GM19239 (cell line): ENCODE data around the gene TNFRSF19.
"Not testable (repeated sequence)": the region's sequence is repeated elsewhere in the genome, so short reads cannot be mapped to it uniquely, and the experiment has no call there.

ENCODE experiments used
- DNase-seq: peaks from one replicate; pipeline ENCODE4 v3.0.0; 2011; ENCODE audit warnings: low spot score; ENCODE audit not compliant: insufficient read length
- FAIRE-seq: peaks from 2 replicates; lab custom pipeline; 2011; peaks lifted over from hg19 to GRCh38; lab: Jason Lieb, UNC

The TNFRSF19 gene

DNA sequence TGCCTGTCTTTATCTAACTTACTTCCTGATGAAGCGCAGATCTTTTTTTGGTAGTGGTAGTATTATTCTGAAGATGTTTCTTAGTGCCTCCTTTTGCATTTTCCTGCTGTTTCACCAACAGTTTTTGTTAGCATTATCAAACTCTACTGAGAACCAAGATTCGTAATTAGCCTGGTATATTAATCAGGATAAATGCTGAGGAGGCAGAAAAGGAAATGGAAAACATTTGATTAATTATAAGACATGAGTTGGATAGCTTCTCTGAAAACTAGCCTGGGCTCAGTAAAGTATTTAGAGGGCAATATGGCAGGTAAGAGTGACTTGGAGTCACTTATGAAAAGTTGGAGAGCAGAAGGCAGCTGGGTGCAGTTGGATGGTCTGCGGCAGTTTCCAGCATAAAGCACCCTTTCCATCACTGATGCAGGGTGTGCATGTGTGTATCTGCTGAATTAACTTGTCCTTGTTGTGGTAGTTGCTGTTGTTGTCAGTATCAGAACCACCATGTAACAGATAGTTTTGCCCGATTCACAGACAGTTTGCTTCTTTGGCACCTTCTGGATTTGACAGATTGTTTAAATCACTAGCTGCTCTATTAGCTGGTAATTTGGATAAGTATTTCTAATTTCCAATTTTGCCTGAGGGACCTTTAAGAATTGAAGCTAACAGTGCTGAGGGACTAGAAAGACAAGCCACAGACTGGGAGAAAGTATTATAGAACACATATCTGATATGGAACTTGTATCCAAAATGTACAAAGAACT, 6.9 kb upstream of the TNFRSF19 start:
- DNase-seq (no peak), FAIRE-seq (no peak)

DNA sequence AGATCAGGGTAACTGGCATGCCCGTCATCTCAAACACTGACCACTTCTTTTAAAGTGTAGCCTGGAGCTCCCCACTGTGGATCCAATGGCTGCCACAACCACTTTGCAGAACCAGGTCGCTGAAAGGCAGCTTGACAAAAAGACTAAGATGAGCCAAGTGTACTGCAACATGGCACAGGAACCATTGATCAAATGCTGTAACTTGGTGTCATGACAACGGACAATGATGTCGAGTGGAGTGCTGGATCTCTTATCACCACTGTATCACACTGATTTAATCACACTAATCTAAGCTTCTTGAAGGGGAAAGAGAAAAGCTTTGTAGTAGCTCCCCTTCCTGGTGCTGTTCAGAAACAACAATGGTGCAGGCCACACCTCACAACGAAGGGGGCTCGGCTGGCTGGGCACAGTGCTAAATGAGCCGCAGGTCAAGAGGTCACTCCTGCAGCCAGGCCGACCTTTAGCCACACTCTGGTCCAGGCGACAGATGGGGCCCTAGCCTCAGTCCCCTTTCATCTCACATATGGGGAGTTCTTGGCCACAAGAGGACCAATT, 2.2 kb upstream of the TNFRSF19 start:
- no peak for FAIRE-seq

GRCh38 chr13:23570921-23571315, 706 bp downstream of the TNFRSF19 start:
- no peak for FAIRE-seq
- DNase-seq = no peak

More for the DNA sequence above, 2.2 kb upstream of the TNFRSF19 start:
- DNase-seq = no peak

- no peak for DNase-seq
- FAIRE-seq = no peak
Measured at GRCh38 chr13:23571431-23571830, 1.2 kb downstream of the TNFRSF19 start.

GRCh38 chr13:23572836-23573235, 2.6 kb downstream of the TNFRSF19 start:
- DNase-seq (no peak), FAIRE-seq (no peak)

DNA sequence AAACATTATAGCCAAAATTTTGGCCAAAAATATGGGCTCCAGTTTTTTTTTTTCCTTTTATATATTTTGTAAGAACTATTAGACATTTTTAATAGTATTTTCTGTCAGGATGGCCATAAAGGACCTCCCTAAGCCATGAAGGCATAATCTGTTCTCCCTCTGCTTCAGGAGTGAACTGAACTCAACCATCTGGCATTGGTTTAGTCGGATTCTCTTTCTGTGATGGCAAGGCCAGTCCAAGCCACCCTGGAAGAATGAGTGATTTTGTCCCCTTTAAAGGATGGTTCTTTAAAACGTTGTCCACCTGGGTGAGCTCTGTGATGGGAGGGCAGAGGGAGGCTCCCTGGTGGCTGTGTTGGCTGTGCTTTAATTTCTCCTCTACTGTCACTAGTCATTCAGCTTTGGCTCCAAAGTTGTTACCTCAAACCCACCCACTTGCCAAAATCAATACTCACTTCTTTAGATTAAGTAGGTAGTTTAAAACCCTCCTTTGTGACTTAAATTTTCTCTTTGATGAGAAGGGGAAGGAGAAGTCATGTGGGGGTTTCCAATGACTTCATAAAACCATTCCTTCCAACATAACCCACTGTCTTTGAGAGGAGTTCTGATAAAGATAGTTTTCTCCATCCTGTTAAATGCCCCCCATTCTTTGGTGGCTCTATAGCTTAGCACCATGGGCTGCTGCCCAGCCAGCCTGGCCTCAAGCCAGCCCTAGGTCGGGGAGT, 4.4 kb downstream of the TNFRSF19 start:
- no peak for DNase-seq
- FAIRE-seq = no peak

DNA sequence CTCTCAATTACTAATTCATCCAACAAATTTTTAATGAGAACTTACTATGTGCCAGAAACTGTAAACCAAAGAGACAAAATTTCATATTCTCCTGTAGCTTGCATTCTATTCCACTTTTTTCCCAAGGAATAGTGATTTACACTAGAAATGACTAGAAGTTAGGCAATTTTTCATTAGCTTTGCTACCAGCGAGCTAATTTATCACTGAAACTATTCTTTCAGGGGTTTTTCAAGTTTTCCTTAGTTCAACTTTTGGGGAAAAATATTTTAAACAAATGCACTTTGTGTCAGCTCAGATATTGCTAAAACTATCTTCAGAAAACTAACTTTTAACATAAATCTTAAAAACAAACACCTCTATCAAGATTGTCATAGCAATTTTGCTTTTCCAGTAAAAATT, 5.4 kb downstream of the TNFRSF19 start:
- DNase-seq = no peak
- FAIRE-seq = no peak

GRCh38 chr13:23578411-23579071, 8.3 kb downstream of the TNFRSF19 start:
- FAIRE-seq = peak; percentile 18
- peak; percentile 53 for DNase-seq

DNA sequence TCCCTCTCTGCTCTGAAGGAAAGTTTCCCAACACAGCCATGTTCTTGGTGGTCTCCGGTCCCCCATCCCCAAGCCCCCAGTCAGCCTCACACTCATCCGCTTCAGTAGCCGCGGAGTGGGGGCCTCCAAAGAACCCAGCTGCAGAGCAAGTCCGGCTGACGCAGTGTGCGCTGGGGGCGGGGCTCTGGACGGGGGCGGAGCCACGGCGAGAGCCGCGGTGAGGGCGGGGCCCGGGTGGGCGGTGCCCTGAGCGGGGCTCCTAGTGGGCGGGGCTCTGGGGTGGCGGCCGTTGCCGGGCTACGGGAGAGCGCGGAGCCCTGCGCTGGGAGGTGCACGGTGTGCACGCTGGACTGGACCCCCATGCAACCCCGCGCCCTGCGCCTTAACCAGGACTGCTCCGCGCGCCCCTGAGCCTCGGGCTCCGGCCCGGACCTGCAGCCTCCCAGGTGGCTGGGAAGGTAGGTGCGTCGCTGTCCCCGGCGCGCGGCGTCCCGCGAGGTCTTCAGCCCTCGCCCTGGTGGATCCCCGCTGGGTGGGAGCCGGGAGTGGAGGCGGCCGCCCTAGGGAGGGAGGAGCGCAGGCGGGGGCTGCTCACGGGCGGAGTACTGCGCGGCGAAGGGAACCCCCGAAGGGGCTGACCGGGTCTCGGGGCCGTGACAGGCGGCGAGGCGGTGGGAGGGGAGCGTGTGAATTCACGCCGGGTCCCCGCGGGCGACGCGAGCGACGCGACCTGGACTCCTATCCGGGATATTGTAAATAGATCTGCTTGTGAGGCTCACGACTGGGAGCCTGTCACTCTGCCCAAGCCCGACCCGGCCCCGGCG, 9.1 kb downstream of the TNFRSF19 start:
- DNase-seq = peak; percentile 74
- peak; percentile 82 for FAIRE-seq

DNA sequence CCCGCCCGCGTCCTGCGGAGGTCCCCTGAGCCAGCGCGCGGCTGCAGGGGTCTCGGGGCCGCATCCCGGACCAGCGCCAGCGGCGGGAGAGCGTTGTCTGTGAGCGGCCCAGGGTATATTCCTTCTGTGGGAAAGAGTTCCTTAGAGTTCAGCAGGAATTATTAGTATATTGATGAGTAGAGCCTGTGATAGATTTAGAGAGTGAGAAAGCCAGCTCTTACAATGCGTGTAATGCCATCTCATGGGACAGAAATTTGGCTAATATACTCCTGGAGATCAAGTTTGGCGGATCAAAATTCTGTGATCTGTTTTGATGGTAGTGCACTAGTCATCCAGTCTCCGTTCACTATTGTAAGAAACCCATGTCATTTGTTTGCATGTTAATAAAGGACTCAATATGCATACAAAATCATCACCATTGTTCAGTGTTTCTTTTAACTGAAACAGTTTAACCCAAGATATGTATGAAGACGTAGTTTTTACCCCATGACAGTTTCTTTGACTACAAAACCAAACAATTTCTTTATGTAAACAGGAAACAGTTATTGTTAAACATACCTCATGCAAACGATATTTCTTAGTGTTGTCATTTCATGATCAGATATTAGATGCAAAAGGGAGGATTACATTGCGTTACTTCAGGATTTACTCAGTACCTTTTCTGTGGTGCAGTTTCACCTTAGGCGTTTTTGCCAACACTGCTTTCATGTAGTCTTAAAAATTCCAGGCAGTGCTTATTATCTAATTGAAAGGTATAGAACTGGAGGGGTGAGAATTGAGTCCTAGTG, 9.9 kb downstream of the TNFRSF19 start:
- no peak for FAIRE-seq
- no peak for DNase-seq

- DNase-seq = no peak
- no peak for FAIRE-seq
Measured at GRCh38 chr13:23580684-23581060, 10.5 kb downstream of the TNFRSF19 start.

- FAIRE-seq (no peak), DNase-seq (no peak)
Measured at GRCh38 chr13:23583491-23583890, 13.3 kb downstream of the TNFRSF19 start.

DNA sequence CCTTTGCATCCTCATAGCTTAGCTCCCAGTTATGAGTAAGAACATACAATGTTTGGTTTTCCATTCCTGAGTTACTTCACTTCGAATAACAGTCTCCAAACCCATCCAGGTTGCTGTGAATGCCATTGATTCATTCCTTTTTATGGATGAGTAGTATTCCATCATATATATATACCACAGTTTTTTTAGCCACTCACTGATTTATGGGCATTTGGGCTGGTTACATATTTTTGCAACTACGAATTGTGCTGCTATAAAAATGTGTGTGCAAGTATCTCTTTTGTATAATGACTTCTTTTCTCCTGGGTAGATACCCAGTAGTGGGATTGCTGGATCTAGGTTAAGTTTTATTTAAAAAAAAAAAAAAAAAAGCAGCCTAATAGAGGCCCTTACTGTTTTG, 14.1 kb downstream of the TNFRSF19 start:
- FAIRE-seq (no peak), DNase-seq (no peak)

- no peak for FAIRE-seq
- DNase-seq = no peak
Measured at GRCh38 chr13:23586336-23586735, 16.1 kb downstream of the TNFRSF19 start.

DNA sequence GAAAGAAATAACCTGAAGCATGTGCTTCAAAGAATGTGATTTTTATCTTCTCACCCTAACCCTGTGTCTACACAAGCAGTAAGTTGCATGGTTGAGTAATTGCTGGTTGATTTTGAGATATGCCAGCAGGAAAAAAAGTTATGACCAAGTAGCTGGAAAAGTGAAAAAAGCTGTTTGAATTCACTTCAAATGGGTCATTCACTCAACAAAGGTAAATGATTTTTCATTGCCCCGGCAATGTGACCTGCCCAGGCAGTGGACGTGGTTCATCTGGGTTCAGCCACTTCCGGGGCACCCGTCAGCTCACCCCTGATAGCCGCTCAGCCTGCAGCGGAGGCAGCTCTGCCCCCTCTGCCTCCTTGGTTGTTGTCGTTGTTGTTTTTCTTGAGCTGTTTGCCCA, 18.5 kb downstream of the TNFRSF19 start:
- no peak for FAIRE-seq

DNA sequence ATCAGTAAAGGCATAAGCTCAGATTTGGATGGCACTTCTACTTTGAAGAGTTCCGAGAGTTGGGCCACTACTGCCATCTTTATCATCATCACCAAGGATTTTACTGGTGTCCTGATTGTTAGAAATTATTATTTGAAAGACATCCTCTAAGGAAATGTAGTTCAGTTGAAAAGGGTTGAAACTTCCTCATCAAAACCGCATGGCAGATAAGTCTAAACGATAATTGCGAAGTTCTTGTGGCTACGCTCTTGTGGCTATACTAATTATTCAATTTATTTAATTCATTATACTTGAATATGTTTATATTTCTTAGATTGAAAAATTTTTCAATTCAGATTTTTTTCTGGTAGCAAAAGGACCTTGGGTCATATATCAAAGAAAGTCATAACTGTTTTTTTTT, 22.4 kb downstream of the TNFRSF19 start:
- no peak for FAIRE-seq
- no peak for DNase-seq

More for the DNA sequence above, 18.5 kb downstream of the TNFRSF19 start:
- no peak for DNase-seq

DNA sequence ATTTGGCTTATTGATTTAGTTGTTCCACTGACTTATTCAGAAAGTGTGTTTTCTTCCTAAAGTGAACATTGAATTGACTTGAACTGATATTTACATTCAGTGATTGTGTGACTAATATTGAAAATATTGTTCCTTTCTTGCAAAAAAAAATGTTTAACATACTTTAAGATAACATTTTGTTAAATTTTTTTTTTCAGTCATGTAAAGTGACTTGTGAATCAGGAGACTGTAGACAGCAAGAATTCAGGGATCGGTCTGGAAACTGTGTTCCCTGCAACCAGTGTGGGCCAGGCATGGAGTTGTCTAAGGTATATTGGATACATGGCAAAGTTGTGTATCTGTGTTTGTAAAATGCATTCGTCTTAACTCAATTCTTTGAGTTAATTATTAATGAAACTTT, 22.9 kb downstream of the TNFRSF19 start:
- no peak for DNase-seq
- FAIRE-seq = no peak

- DNase-seq, FAIRE-seq: not testable (repeated sequence)
Measured at GRCh38 chr13:23594290-23594689, 24.1 kb downstream of the TNFRSF19 start.

DNA sequence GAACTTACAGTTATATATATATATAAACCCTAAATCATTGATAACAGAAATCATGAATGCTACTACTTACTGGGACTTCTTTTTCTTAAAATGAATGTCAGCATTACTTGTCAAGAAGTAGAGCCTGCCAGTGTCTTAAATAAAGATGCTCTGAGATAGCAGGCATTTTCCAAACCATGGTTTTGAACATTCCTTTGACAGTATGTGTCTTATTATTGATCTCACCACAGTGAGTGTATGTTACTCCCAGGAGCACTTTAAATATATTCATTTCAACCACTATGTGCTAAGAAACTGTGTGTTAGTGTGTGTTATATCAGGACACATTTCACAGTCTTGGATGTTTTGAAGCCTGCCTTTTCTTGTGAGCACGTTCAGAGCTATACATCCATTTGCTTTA, 28.2 kb downstream of the TNFRSF19 start:
- no peak for DNase-seq
- no peak for FAIRE-seq
